Measurements from ENCODE around the gene COG3.

The COG3 gene, protein sequence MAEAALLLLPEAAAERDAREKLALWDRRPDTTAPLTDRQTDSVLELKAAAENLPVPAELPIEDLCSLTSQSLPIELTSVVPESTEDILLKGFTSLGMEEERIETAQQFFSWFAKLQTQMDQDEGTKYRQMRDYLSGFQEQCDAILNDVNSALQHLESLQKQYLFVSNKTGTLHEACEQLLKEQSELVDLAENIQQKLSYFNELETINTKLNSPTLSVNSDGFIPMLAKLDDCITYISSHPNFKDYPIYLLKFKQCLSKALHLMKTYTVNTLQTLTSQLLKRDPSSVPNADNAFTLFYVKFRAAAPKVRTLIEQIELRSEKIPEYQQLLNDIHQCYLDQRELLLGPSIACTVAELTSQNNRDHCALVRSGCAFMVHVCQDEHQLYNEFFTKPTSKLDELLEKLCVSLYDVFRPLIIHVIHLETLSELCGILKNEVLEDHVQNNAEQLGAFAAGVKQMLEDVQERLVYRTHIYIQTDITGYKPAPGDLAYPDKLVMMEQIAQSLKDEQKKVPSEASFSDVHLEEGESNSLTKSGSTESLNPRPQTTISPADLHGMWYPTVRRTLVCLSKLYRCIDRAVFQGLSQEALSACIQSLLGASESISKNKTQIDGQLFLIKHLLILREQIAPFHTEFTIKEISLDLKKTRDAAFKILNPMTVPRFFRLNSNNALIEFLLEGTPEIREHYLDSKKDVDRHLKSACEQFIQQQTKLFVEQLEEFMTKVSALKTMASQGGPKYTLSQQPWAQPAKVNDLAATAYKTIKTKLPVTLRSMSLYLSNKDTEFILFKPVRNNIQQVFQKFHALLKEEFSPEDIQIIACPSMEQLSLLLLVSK

DNA sequence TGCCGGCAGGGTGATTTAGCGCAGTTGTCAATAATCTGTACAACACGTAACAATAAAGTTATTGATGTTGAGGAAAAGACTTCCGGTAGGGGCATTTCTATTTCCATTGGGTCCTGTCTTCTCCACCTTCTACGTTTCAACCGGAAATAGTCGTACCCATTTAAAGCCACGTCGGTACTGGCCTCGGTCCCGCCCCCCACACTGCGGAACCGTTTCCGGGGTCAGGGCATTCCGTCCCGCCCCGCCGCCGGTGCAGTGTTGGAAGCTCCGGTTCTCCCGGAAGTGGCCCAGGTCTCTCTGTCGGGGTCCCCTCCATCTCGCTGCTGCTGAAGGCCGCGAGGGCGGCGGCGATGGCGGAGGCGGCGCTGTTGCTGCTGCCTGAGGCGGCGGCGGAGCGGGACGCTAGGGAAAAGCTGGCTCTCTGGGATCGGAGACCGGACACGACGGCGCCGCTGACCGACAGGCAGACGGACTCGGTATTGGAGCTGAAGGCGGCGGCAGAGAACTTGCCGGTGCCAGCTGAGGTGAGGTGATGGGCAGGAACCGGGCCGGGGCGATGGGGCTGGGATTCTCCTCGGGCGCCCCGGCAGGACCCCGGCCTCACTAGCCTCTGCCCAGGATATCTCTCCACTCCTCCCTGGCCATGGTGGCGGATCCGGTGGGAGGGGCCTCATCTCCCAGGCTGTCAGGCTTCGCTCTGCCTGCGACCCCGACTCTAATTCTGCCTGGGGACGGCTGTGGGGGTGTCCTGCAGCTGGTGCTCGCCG is at the start of gene COG3:
Gene COG3, plus strand, starts transcription at position 253 of the 767 bp plus-strand sequence. Its CDS starts 98 bp downstream, at position 351.
- Histone ChIP-seq H3K4me1 (ENCODE audit: low read length) (no peaks in the 10 kb centered on the region), H3K9me3 (replicated peaks; ENCODE audit: insufficient read depth, low read length) (no peaks in the 10 kb centered on the region), H3K27ac (ENCODE audit: low read length) (peak within 1 kb of the TSS; percentile 21; the same call in 1 of the 2 replicates), H3K36me3 (replicated peaks; ENCODE audit: insufficient read depth, low read length) (no peaks in the 10 kb centered on the region), H3K9ac (ENCODE audit: low read length) (peak within 1 kb of the TSS; percentile 85), H4K20me1 (ENCODE audit: insufficient read depth, low read length) (no peaks in the 10 kb centered on the region), H2AFZ (ENCODE audit: low read length) (peak within 1 kb of the TSS; percentile 82), H3K27me3 (replicated peaks; ENCODE audit: insufficient read depth, low read length) (no peaks in the 10 kb centered on the region), H3K9me2 (replicated peaks; ENCODE audit: insufficient read depth, low read length) (no peaks in the 10 kb centered on the region), H3F3A (ENCODE audit: insufficient read depth, low read length) (no peaks in the 10 kb centered on the region), H3K4me2 (ENCODE audit: low read depth, low read length) (peak within 1 kb of the TSS; percentile 73), H3K4me3 (ENCODE audit: low read length) (peak within 1 kb of the TSS; percentile 79), H3K79me2 (ENCODE audit: low read length) (peaks cover 33% of the 10 kb centered on the region)
- TF ChIP-seq, protein P1, sequence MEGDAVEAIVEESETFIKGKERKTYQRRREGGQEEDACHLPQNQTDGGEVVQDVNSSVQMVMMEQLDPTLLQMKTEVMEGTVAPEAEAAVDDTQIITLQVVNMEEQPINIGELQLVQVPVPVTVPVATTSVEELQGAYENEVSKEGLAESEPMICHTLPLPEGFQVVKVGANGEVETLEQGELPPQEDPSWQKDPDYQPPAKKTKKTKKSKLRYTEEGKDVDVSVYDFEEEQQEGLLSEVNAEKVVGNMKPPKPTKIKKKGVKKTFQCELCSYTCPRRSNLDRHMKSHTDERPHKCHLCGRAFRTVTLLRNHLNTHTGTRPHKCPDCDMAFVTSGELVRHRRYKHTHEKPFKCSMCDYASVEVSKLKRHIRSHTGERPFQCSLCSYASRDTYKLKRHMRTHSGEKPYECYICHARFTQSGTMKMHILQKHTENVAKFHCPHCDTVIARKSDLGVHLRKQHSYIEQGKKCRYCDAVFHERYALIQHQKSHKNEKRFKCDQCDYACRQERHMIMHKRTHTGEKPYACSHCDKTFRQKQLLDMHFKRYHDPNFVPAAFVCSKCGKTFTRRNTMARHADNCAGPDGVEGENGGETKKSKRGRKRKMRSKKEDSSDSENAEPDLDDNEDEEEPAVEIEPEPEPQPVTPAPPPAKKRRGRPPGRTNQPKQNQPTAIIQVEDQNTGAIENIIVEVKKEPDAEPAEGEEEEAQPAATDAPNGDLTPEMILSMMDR (IDR thresholded peaks at IDR 0.05; ENCODE audit: low read length), result no peak; the same call in 1 of the 2 replicates
- TF ChIP-seq EZH2phosphoT487 (IDR thresholded peaks at IDR 0.05; ENCODE audit: low read length), result no peak
- no peak for TF ChIP-seq EZH2 (optimal IDR thresholded peaks at IDR 0.05; ENCODE audit: low read depth, low read length)
- DNase-seq, result peak; percentile 91

DNA sequence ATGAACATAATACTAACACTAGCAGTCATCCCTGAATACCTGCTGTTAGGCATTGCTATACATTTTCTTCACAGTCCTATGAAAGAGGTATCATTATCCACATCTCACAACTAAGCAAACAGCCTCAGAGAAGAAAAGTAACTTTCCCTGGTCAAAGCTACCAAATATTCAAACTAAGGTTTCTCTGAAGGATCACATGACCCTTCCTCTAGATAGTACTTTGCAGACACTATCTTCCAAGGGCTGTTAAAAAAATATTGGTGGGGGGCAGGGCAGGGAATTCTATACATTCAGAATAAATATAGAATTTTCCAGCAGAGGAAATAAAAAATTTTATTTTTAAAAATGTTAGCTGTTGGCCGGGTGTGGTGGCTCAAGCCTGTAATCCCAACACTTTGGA is 49.6 kb upstream of the COG3 start:
- no peak for TF ChIP-seq EZH2 (optimal IDR thresholded peaks at IDR 0.05; ENCODE audit: low read depth, low read length)
- TF ChIP-seq, protein P1 (IDR thresholded peaks at IDR 0.05; ENCODE audit: low read length), result no peak
- TF ChIP-seq EZH2phosphoT487 (IDR thresholded peaks at IDR 0.05; ENCODE audit: low read length), result no peak
- H3K4me3 ChIP-seq (ENCODE audit: low read length), result no peak overlapping the region
- no peak overlapping the region for H3K4me2 ChIP-seq (ENCODE audit: low read depth, low read length)
- H3F3A ChIP-seq (ENCODE audit: insufficient read depth, low read length), result peaks cover 7% of the 10 kb centered on the region
- no peak overlapping the region for H2AFZ ChIP-seq (ENCODE audit: low read length)
- no peaks in the 10 kb centered on the region for H3K9me2 ChIP-seq (replicated peaks; ENCODE audit: insufficient read depth, low read length)
- no peak overlapping the region for H3K9ac ChIP-seq (ENCODE audit: low read length)
- H3K27me3 ChIP-seq (replicated peaks; ENCODE audit: insufficient read depth, low read length), result no peaks in the 10 kb centered on the region
- H3K9me3 ChIP-seq (replicated peaks; ENCODE audit: insufficient read depth, low read length), result no peaks in the 10 kb centered on the region
- DNase-seq, result no peak
- no peak overlapping the region for H3K27ac ChIP-seq (ENCODE audit: low read length)
- no peaks in the 10 kb centered on the region for H3K4me1 ChIP-seq (ENCODE audit: low read length)
- no peaks in the 10 kb centered on the region for H4K20me1 ChIP-seq (ENCODE audit: insufficient read depth, low read length)
- H3K79me2 ChIP-seq (ENCODE audit: low read length), result no peaks in the 10 kb centered on the region
- no peaks in the 10 kb centered on the region for H3K36me3 ChIP-seq (replicated peaks; ENCODE audit: insufficient read depth, low read length)

DNA sequence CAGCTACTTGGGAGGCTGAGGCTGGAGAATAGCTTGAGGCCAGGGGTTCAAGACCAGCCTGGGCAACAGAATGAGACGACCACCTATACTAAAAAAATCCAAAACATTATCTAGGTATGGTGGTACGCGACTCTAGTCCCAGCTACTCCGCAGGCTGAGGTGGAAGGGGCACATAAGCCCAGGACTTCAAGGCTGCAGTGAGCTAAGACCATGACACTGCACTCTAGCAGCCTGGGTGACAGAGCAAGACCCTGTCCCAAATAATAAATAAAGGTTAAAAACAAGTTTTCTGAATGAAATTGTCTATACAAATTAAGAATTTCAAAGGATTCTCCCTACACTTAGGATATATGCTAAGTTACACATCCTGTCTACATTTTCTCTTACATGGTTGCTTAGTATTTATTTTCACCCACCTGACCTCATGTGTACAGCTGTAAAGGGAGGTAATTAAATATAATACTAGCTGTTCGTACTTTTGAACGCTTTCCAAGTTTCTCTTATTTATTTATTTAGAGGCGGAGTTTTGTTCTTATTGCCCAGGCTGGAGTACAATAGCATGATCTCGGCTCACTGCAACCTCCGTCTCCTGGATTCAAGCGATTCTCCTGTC is 48.1 kb upstream of the COG3 start:
- Histone ChIP-seq H3K27me3 (replicated peaks; ENCODE audit: insufficient read depth, low read length) (no peaks in the 10 kb centered on the region), H4K20me1 (ENCODE audit: insufficient read depth, low read length) (no peaks in the 10 kb centered on the region), H3K79me2 (ENCODE audit: low read length) (no peaks in the 10 kb centered on the region), H2AFZ (ENCODE audit: low read length) (no peak overlapping the region), H3K4me3 (ENCODE audit: low read length) (peak overlapping the region; percentile 66), H3K4me1 (ENCODE audit: low read length) (no peaks in the 10 kb centered on the region), H3K9me2 (replicated peaks; ENCODE audit: insufficient read depth, low read length) (no peaks in the 10 kb centered on the region), H3K9me3 (replicated peaks; ENCODE audit: insufficient read depth, low read length) (no peaks in the 10 kb centered on the region), H3K27ac (ENCODE audit: low read length) (peak overlapping the region; percentile 59; the same call in 1 of the 2 replicates), H3F3A (ENCODE audit: insufficient read depth, low read length) (peaks cover 7% of the 10 kb centered on the region), H3K9ac (ENCODE audit: low read length) (peak overlapping the region; percentile 46; the same call in 1 of the 2 replicates), H3K4me2 (ENCODE audit: low read depth, low read length) (peak overlapping the region; percentile 85), H3K36me3 (replicated peaks; ENCODE audit: insufficient read depth, low read length) (no peaks in the 10 kb centered on the region)
- TF ChIP-seq, protein P1 (IDR thresholded peaks at IDR 0.05; ENCODE audit: low read length), result no peak
- TF ChIP-seq EZH2phosphoT487 (IDR thresholded peaks at IDR 0.05; ENCODE audit: low read length), result no peak
- no peak for TF ChIP-seq EZH2 (optimal IDR thresholded peaks at IDR 0.05; ENCODE audit: low read depth, low read length)
- DNase-seq, result no peak

All from MM.1S (cell line).